ENCODE results near the gene LRP1B. TPM values are rescaled to one million over a fixed set of nuclear protein-coding genes. Genes with fewer than 3 reads are reported as not detected.

The LRP1B gene
- total and polyA plus RNA-seq, 2 donors (not counting 1 experiment from before 2014, with no cell fraction given): under 0.01 to 0.01 TPM

- no peak overlapping the region for H3K9ac ChIP-seq (ENCODE audit: insufficient read depth, low read length)
- no peak overlapping the region for H2AFZ ChIP-seq (ENCODE audit: low read length)
- H3K4me1 ChIP-seq (ENCODE audit: control insufficient read depth, extremely low read depth, insufficient read depth, low read length): no peaks in the 10 kb centered on the region
- no peaks in the 10 kb centered on the region for H3K27me3 ChIP-seq (ENCODE audit: control insufficient read depth, insufficient read depth, low read length)
- TF ChIP-seq CTCF (conservative IDR thresholded peaks at IDR 0.05 in 1 of 2, IDR thresholded peaks at IDR 0.05 in 1 of 2; ENCODE audit: low read depth in 1 of 2, low read length in 2 of 2) (no peak), EZH2 (IDR thresholded peaks at IDR 0.05; ENCODE audit: low read length, missing control alignments) (no peak)
- H3K79me2 ChIP-seq (ENCODE audit: control insufficient read depth, insufficient read depth, low read length): no peaks in the 10 kb centered on the region
- no peaks in the 10 kb centered on the region for H4K20me1 ChIP-seq (ENCODE audit: control insufficient read depth, extremely low read depth, insufficient read depth, low read length)
- H3K27ac ChIP-seq (ENCODE audit: insufficient read depth, low read length): no peak overlapping the region
- no peaks in the 10 kb centered on the region for H3K9me3 ChIP-seq (ENCODE audit: control insufficient read depth, insufficient read depth, low read depth, low read length)
- no peak overlapping the region for H3K4me3 ChIP-seq (replicated peaks in 1 of 4; ENCODE audit: control extremely low read depth in 1 of 4, insufficient read depth in 1 of 4, low read depth in 3 of 4, low read length in 4 of 4)
- no peaks in the 10 kb centered on the region for H3K36me3 ChIP-seq (ENCODE audit: control insufficient read depth, insufficient read depth, low read length)
- no peak overlapping the region for H3K4me2 ChIP-seq (ENCODE audit: extremely low read depth, insufficient read depth, low read length)
- DNase-seq (ENCODE audit: low read depth in 2 of 2): no peak
These were observed 1025.1 kb downstream of the LRP1B start for GRCh38 chr2:141105763-141106162.

- H3K4me1 ChIP-seq (ENCODE audit: control insufficient read depth, extremely low read depth, insufficient read depth, low read length): no peaks in the 10 kb centered on the region
- TF ChIP-seq CTCF (conservative IDR thresholded peaks at IDR 0.05 in 1 of 2, IDR thresholded peaks at IDR 0.05 in 1 of 2; ENCODE audit: low read depth in 1 of 2, low read length in 2 of 2) (no peak), EZH2 (IDR thresholded peaks at IDR 0.05; ENCODE audit: low read length, missing control alignments) (no peak)
- no peak for DNase-seq (ENCODE audit: low read depth in 2 of 2)
- no peak overlapping the region for H3K27ac ChIP-seq (ENCODE audit: insufficient read depth, low read length)
- no peaks in the 10 kb centered on the region for H3K9me3 ChIP-seq (ENCODE audit: control insufficient read depth, insufficient read depth, low read depth, low read length)
- H3K4me2 ChIP-seq (ENCODE audit: extremely low read depth, insufficient read depth, low read length): no peak overlapping the region
- no peaks in the 10 kb centered on the region for H4K20me1 ChIP-seq (ENCODE audit: control insufficient read depth, extremely low read depth, insufficient read depth, low read length)
- H2AFZ ChIP-seq (ENCODE audit: low read length): no peak overlapping the region
- H3K4me3 ChIP-seq (replicated peaks in 1 of 4; ENCODE audit: control extremely low read depth in 1 of 4, insufficient read depth in 1 of 4, low read depth in 3 of 4, low read length in 4 of 4): no peak overlapping the region
- no peaks in the 10 kb centered on the region for H3K27me3 ChIP-seq (ENCODE audit: control insufficient read depth, insufficient read depth, low read length)
- H3K36me3 ChIP-seq (ENCODE audit: control insufficient read depth, insufficient read depth, low read length): no peaks in the 10 kb centered on the region
- no peaks in the 10 kb centered on the region for H3K79me2 ChIP-seq (ENCODE audit: control insufficient read depth, insufficient read depth, low read length)
- H3K9ac ChIP-seq (ENCODE audit: insufficient read depth, low read length): no peak overlapping the region
These were observed 1027.6 kb downstream of the LRP1B start for GRCh38 chr2:141103216-141103615.

- H3K9ac ChIP-seq (ENCODE audit: insufficient read depth, low read length): no peak overlapping the region
- no peaks in the 10 kb centered on the region for H3K27me3 ChIP-seq (ENCODE audit: control insufficient read depth, insufficient read depth, low read length)
- no peaks in the 10 kb centered on the region for H3K9me3 ChIP-seq (ENCODE audit: control insufficient read depth, insufficient read depth, low read depth, low read length)
- H3K27ac ChIP-seq (ENCODE audit: insufficient read depth, low read length): no peak overlapping the region
- TF ChIP-seq CTCF (conservative IDR thresholded peaks at IDR 0.05 in 1 of 2, IDR thresholded peaks at IDR 0.05 in 1 of 2; ENCODE audit: low read depth in 1 of 2, low read length in 2 of 2) (no peak), EZH2 (IDR thresholded peaks at IDR 0.05; ENCODE audit: low read length, missing control alignments) (no peak)
- H3K36me3 ChIP-seq (ENCODE audit: control insufficient read depth, insufficient read depth, low read length): no peaks in the 10 kb centered on the region
- H3K79me2 ChIP-seq (ENCODE audit: control insufficient read depth, insufficient read depth, low read length): no peaks in the 10 kb centered on the region
- DNase-seq (ENCODE audit: low read depth in 2 of 2): no peak
- no peak overlapping the region for H3K4me2 ChIP-seq (ENCODE audit: extremely low read depth, insufficient read depth, low read length)
- H4K20me1 ChIP-seq (ENCODE audit: control insufficient read depth, extremely low read depth, insufficient read depth, low read length): no peaks in the 10 kb centered on the region
- no peak overlapping the region for H3K4me3 ChIP-seq (replicated peaks in 1 of 4; ENCODE audit: control extremely low read depth in 1 of 4, insufficient read depth in 1 of 4, low read depth in 3 of 4, low read length in 4 of 4)
- H3K4me1 ChIP-seq (ENCODE audit: control insufficient read depth, extremely low read depth, insufficient read depth, low read length): no peaks in the 10 kb centered on the region
- H2AFZ ChIP-seq (ENCODE audit: low read length): no peak overlapping the region
These were observed 1051.6 kb downstream of the LRP1B start for GRCh38 chr2:141079231-141079630.

Measured in fibroblast of lung (primary cell).